Measurements from ENCODE around the gene SOAT2. TPM values are rescaled to one million over a fixed set of nuclear protein-coding genes. Genes with fewer than 3 reads are reported as not detected.
"Not testable (repeated sequence)": the region's sequence is repeated elsewhere in the genome, so short reads cannot be mapped to it uniquely, and the experiment has no call there.

Gene SOAT2
- total RNA-seq, 6 experiments from 2014 or later: 0.62 to 3.4 (median 0.99) TPM

DNA sequence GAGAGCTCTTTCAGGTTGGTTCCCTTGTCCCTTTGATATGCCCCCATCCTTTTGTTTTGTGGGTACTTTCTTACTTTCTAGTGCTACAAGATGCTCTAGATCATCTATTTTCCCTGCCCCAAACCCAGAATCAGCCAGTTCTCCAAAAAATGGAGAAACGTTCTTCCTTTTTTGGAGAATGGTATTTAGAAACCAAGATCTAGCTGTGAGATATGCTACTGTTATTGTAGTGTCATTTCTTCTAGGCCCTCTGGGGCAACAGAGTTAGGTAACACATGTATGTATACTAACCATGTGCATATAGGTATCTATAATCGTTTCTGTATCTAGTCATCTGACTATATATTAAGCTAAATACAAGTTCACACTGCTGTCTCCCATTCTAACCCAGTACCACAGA, 12.7 kb upstream of the SOAT2 start:
- no peaks in the 10 kb centered on the region for H3K36me3 ChIP-seq
- TF ChIP-seq, protein P1, sequence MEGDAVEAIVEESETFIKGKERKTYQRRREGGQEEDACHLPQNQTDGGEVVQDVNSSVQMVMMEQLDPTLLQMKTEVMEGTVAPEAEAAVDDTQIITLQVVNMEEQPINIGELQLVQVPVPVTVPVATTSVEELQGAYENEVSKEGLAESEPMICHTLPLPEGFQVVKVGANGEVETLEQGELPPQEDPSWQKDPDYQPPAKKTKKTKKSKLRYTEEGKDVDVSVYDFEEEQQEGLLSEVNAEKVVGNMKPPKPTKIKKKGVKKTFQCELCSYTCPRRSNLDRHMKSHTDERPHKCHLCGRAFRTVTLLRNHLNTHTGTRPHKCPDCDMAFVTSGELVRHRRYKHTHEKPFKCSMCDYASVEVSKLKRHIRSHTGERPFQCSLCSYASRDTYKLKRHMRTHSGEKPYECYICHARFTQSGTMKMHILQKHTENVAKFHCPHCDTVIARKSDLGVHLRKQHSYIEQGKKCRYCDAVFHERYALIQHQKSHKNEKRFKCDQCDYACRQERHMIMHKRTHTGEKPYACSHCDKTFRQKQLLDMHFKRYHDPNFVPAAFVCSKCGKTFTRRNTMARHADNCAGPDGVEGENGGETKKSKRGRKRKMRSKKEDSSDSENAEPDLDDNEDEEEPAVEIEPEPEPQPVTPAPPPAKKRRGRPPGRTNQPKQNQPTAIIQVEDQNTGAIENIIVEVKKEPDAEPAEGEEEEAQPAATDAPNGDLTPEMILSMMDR (IDR thresholded peaks at IDR 0.05): no peak
- TF ChIP-seq POLR2A (IDR thresholded peaks at IDR 0.05): no peak
- WGBS (ENCODE audit: insufficient coverage, low coverage, low lambda C conversion rate, missing lambda C conversion rate): 33% methylated on average over 1 of the region's 2 CpGs
- H3K27ac ChIP-seq: no peak overlapping the region
- DNase-seq (no peak), ATAC-seq (no peak)
- H3K9me3 ChIP-seq: no peaks in the 10 kb centered on the region
- no peaks in the 10 kb centered on the region for H3K4me1 ChIP-seq
- intact Hi-C loops (cut with DNase I): no loop called here
- H3K27me3 ChIP-seq: no peaks in the 10 kb centered on the region
- H3K4me3 ChIP-seq: no peak overlapping the region

DNA sequence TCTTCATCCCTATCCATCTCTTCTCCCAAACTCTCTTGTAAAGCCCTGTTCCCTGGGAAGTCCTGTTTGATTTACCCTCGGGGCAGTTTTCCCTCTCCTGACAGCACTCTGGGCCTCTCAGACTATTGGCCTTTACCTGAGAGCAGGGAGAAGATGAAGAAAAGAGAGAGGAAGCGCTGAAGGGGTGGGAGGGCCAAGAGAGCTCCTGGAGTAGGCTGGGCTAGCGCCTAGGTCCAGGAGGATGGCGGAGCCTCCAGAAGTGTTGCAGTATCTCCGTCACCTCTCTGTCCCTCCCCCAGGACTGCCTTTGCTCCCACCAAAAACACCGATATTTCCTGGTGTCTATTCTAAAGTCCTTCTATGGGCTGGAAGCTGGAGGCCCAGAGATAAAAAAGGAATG, 11.5 kb upstream of the SOAT2 start:
- H3K4me1 ChIP-seq: no peaks in the 10 kb centered on the region
- TF ChIP-seq, protein P1 (IDR thresholded peaks at IDR 0.05): no peak
- no peak for TF ChIP-seq POLR2A (IDR thresholded peaks at IDR 0.05)
- ATAC-seq (no peak), DNase-seq (no peak)
- no peak overlapping the region for H3K27ac ChIP-seq
- H3K9me3 ChIP-seq: no peaks in the 10 kb centered on the region
- H3K4me3 ChIP-seq: no peak overlapping the region
- WGBS (ENCODE audit: insufficient coverage, low coverage, low lambda C conversion rate, missing lambda C conversion rate): 84% methylated on average over 5 of the region's 6 CpGs
- intact Hi-C loops (cut with DNase I): no loop called here
- no peaks in the 10 kb centered on the region for H3K27me3 ChIP-seq
- no peaks in the 10 kb centered on the region for H3K36me3 ChIP-seq

DNA sequence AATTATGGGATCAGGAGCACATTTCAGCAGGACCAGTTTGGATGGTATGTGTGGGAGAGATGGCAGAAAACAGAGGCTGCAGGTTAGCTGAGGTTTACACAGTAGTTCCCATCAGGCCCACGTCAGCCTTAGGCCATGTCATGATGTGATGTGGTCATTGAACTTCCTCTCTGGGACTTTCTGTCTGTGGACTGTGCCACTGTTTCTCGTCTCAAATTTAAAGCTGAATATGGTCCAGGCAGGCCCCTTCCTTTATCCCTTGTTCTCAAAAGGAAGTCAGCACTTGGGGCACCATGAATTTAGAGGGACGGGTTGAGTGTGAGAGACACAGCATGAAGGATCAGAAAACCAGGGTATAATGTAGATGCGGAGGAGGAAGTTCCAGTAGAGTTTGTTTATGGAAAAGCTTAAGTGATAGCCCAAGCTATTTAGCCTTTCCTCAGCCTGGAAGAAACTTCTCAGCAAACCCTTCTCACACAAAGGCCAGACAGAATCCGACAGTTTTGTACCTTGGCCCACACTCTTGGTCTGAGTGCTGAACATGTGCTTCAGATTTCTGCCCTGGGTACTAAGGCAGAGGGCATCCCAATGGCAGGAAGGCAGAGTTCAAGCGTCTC, 9.4 kb upstream of the SOAT2 start:
- Histone ChIP-seq H3K36me3 (no peaks in the 10 kb centered on the region), H3K4me1 (peaks cover 0 to 10% (median 0%) of the 10 kb centered on the region in 4 donors), H3K4me3 (no peak overlapping the region), H3K27me3 (no peaks in the 10 kb centered on the region), H3K27ac (peak overlapping the region in 1 of 3 donors; percentile 8), H3K9me3 (no peaks in the 10 kb centered on the region)
- intact Hi-C loops (cut with DNase I): no loop called here
- WGBS (ENCODE audit: insufficient coverage, low coverage, low lambda C conversion rate, missing lambda C conversion rate): 55% methylated on average over 4 of the region's 6 CpGs
- DNase-seq: no peak
- TF ChIP-seq, protein P1 (IDR thresholded peaks at IDR 0.05): no peak
- no peak for TF ChIP-seq POLR2A (IDR thresholded peaks at IDR 0.05)
- ATAC-seq: peak; percentile 18 to 57 (median 45)

DNA sequence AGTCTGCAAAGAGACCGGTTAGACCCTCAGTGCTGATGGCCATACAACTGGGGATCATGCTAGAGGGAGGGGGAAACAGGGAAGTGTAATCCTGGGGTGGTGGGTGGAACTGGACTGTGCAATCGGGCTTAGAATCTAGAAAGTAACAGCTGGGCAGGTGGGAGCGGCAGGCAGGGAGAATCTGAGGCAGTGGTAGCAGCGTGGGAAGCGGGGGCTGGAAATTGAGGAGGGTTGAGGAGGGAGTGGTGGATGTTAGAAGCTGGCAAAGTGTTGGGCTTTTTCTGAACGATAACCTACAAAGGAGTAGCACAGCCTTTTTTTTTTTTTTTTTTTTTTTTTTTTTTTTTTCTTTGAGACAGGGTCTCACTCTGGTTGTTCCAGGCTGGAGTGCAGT, 8.9 kb upstream of the SOAT2 start:
- Histone ChIP-seq H3K36me3 (no peaks in the 10 kb centered on the region), H3K4me3 (no peak overlapping the region), H3K9me3 (no peaks in the 10 kb centered on the region), H3K27ac (peak overlapping the region in 1 of 3 donors; percentile 8), H3K27me3 (no peaks in the 10 kb centered on the region), H3K4me1 (peaks cover 0 to 15% (median 2%) of the 10 kb centered on the region in 4 donors)
- intact Hi-C loops (cut with DNase I): no loop called here
- DNase-seq: no peak
- ATAC-seq: no peak
- TF ChIP-seq POLR2A (IDR thresholded peaks at IDR 0.05): no peak
- TF ChIP-seq, protein P1 (IDR thresholded peaks at IDR 0.05): no peak
- 85% methylated on average over 5 of the region's 6 CpGs for WGBS (ENCODE audit: insufficient coverage, low coverage, low lambda C conversion rate, missing lambda C conversion rate)

DNA sequence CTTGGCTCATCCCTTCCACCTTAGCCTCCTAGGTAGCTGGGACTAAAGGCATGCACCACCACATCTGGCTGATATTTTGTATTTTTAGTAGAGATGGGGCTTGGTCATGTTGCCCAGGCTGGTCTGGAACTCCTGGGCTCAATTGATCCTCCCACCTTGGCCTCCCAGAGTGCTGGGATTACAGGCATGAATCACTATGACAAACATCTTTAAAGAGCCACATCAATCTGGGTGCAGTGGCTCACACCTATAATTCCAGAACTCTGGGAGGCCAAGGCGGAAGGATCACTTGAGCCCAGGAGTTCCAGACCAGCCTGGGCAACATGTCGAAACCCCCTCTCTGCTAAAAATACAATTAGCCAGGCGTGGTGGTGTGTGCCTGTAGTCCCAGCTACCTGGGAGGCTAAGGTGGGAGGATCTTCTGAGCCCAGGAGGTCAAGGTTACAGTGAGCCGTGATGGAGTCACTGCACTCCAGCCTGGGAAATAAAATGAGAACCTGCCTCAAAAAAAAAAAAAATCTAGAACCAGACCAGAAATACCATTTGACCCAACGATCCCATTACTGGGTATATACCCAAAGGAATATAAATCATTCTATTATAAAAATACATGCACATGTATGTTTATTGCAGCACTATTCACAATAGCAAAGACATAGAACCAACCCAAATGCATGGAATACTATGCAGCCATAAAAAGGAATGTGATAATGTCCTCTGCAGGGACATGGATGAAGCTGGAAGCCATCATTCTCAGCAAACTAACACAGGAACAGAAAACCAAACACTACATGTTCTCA, 8.3 kb upstream of the SOAT2 start:
- DNase-seq, H3K4me3 ChIP-seq, H3K36me3 ChIP-seq, H3K27ac ChIP-seq, H3K27me3 ChIP-seq, H3K9me3 ChIP-seq, ATAC-seq: not testable (repeated sequence)
- H3K4me1 ChIP-seq: peaks cover 0 to 15% (median 2%) of the 10 kb centered on the region in 4 donors
- intact Hi-C loops (cut with DNase I): loop anchor here in 1 of 2 donors (5.0 kb wide), 1 partner anchor 33 kb away; no protein-coding TSS in a partner anchor
- 85% methylated on average over 5 of the region's 5 CpGs for WGBS (ENCODE audit: insufficient coverage, low coverage, low lambda C conversion rate, missing lambda C conversion rate)

DNA sequence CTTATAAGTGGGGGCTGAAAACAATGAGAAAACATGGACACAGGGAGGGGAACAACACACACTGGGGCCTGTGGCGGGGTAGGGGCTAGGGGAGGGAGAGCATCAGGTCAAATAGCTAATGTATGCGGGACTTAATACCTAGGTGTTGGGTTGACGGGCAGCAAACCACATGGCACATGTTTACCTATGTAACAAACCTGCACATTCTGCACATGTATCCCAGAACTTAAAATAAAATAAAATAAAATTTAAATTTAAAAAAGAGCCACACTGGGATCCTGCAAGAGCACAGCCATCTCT, 7.7 kb upstream of the SOAT2 start:
- peaks cover 0 to 15% (median 2%) of the 10 kb centered on the region in 4 donors for H3K4me1 ChIP-seq
- intact Hi-C loops (cut with DNase I): loop anchor here in 1 of 2 donors (5.0 kb wide), 1 partner anchor 33 kb away; no protein-coding TSS in a partner anchor
- 84% methylated on average over 3 of the region's 3 CpGs for WGBS (ENCODE audit: insufficient coverage, low coverage, low lambda C conversion rate, missing lambda C conversion rate)
- not testable (repeated sequence) for H3K4me3 ChIP-seq, DNase-seq, H3K9me3 ChIP-seq, ATAC-seq, H3K36me3 ChIP-seq, H3K27me3 ChIP-seq, H3K27ac ChIP-seq
